Naive thymus-derived CD4-positive, alpha-beta T cell (primary cell): ENCODE measurements around the gene DTD1. TPM values are rescaled to one million over a fixed set of nuclear protein-coding genes. Genes with fewer than 3 reads are reported as not detected.

Source experiments
- ATAC-seq: fragments of 150-1000 bp; cut with Tn5 transposase; 2 replicates; pipeline ENCODE4 v1.10.0; 2021; ENCODE audit warnings: mild to moderate bottlenecking, moderate library complexity
- CTCF ChIA-PET: fragments of 350-600 bp; sonication (Branson Sonifier 250); formaldehyde crosslinking; loops from one replicate; lab custom pipeline; 2021; ENCODE audit warnings: antibody characterized with exemption; lab: Charles Lee
- POLR2A ChIA-PET: fragments of 350-600 bp; sonication (Branson Sonifier 250); formaldehyde crosslinking; loops from one replicate; lab custom pipeline; 2021; ENCODE audit warnings: antibody characterized with exemption, inconsistent platforms; lab: Charles Lee
- DNase-seq, 9 donors: peaks; one replicate each; pipeline versions ENCODE4 v3.0.0 to v3.0.0-alpha.2; 2020 to 2022; ENCODE audit warnings: mixed read lengths in 1 of 9
- H3K27ac ChIP-seq: one replicate; pipeline ENCODE4 v1.7.0; 2013; ENCODE audit warnings: mild to moderate bottlenecking, low read depth, low read length, moderate library complexity
- H3K27me3 ChIP-seq, 2 donors: one replicate each; pipeline ENCODE4 v1.7.0; 2013; ENCODE audit warnings: low read length in 2 of 2, mild to moderate bottlenecking in 2 of 2, moderate library complexity in 2 of 2; ENCODE audit not compliant: control insufficient read depth in 2 of 2, insufficient read depth in 2 of 2
- H3K36me3 ChIP-seq, 3 experiments: 1 replicate in 2 of 3; 2 replicates in 1 of 3; pipeline ENCODE4 v1.7.0; 2013; ENCODE audit warnings: low read length in 3 of 3, mild to moderate bottlenecking in 3 of 3, moderate library complexity in 1 of 3; ENCODE audit not compliant: insufficient read depth in 3 of 3, control insufficient read depth in 2 of 3
- H3K4me1 ChIP-seq, 2 donors: one replicate each; pipeline ENCODE4 v1.7.0; 2013; ENCODE audit warnings: low read length in 2 of 2, mild to moderate bottlenecking in 2 of 2, moderate library complexity in 1 of 2; ENCODE audit not compliant: control insufficient read depth in 2 of 2, insufficient read depth in 2 of 2
- H3K4me3 ChIP-seq: 2 replicates; pipeline ENCODE4 v1.7.0; 2013; ENCODE audit warnings: mild to moderate bottlenecking, low read length
- H3K9me3 ChIP-seq, 3 experiments: 1 replicate in 2 of 3; 2 replicates in 1 of 3; pipeline ENCODE4 v1.7.0; 2013; ENCODE audit warnings: low read length in 3 of 3; ENCODE audit not compliant: control insufficient read depth in 2 of 3
- H3K27ac Mint-ChIP-seq, 9 donors: one replicate each; pipeline ENCODE4 v1.8.0; 2020 to 2022; ENCODE audit warnings: mixed read lengths in 9 of 9, mild to moderate bottlenecking in 8 of 9, moderate library complexity in 5 of 9, inconsistent platforms in 2 of 9
- H3K27me3 Mint-ChIP-seq, 5 donors: one replicate each; pipeline ENCODE4 v1.8.0; 2021 to 2022; ENCODE audit warnings: mixed read lengths in 5 of 5, mild to moderate bottlenecking in 1 of 5
- H3K36me3 Mint-ChIP-seq, 5 donors: one replicate each; pipeline ENCODE4 v1.8.0; 2020 to 2022; ENCODE audit warnings: mixed read lengths in 5 of 5, mild to moderate bottlenecking in 3 of 5, inconsistent platforms in 1 of 5
- H3K4me1 Mint-ChIP-seq, 7 donors: one replicate each; pipeline ENCODE4 v1.8.0; 2020 to 2022; ENCODE audit warnings: mixed read lengths in 7 of 7, mild to moderate bottlenecking in 3 of 7, inconsistent platforms in 1 of 7
- H3K4me3 Mint-ChIP-seq, 10 donors: one replicate each; pipeline ENCODE4 v1.8.0; 2020 to 2022; ENCODE audit warnings: mild to moderate bottlenecking in 10 of 10, mixed read lengths in 10 of 10, moderate library complexity in 6 of 10, inconsistent platforms in 2 of 10
- H3K9me3 Mint-ChIP-seq, 11 donors: one replicate each; pipeline ENCODE4 v1.8.0; 2020 to 2022; ENCODE audit warnings: mixed read lengths in 11 of 11, mild to moderate bottlenecking in 4 of 11, inconsistent platforms in 1 of 11, moderate library complexity in 1 of 11
- intact Hi-C, 2 donors: fragments of 100-400 bp; cut with micrococcal nuclease; formaldehyde crosslinking; loops; one replicate each; pipeline ENCODE4 v1.15.1; 2023
- polyA plus RNA-seq, 2 donors: library from polyadenylated mRNA; unstranded; fragments of 300-500 nt; fragmentation: Illumina TruSeq; gene quantifications; one replicate each; pipeline ENCODE4 v1.2.3, GENCODE V29; 2021
- total RNA-seq, 6 experiments: library from RNA in 5 of 6; stranded (reverse) in 5 of 6; gene quantifications; 1 replicate in 5 of 6; 2 replicates in 1 of 6; pipeline ENCODE4 v1.2.3 and lab custom pipeline; 2021 to 2026

Gene DTD1
- total and polyA plus RNA-seq, 7 experiments from 2014 or later = 12.7 to 42.5 (median 16.6) TPM

- H3K36me3 Mint-ChIP-seq = peaks cover 0 to 10% (median under 1%) of the 10 kb centered on the region in 5 donors
- no peak overlapping the region for H3K27ac Mint-ChIP-seq
- H3K4me1 ChIP-seq = no peaks in the 10 kb centered on the region
- DNase-seq (no peak), ATAC-seq (no peak)
- H3K4me3 Mint-ChIP-seq = no peak overlapping the region
- no peaks in the 10 kb centered on the region for H3K9me3 Mint-ChIP-seq
- intact Hi-C loops = no loop called here
- ChIA-PET POLR2A (interaction anchor here (0.6 kb wide), 1 partner anchor 1101 kb away, joined by 4 read pairs; no protein-coding TSS in a partner anchor), CTCF (no interaction called here)
- no peaks in the 10 kb centered on the region for H3K27me3 ChIP-seq
- peaks cover 0 to 14% (median 4%) of the 10 kb centered on the region in 7 donors for H3K4me1 Mint-ChIP-seq
- no peak overlapping the region for H3K4me3 ChIP-seq
- no peaks in the 10 kb centered on the region for H3K36me3 ChIP-seq
- H3K9me3 ChIP-seq = no peaks in the 10 kb centered on the region
- no peaks in the 10 kb centered on the region for H3K27me3 Mint-ChIP-seq
- H3K27ac ChIP-seq = no peak overlapping the region
These were observed 88.5 kb downstream of the DTD1 start for GRCh38 chr20:18676396-18676795.

GRCh38 chr20:18677126-18677525 is 89.3 kb downstream of the DTD1 start:
- DNase-seq (no peak), ATAC-seq (no peak)
- intact Hi-C loops = no loop called here
- peaks cover 0 to 11% (median 0%) of the 10 kb centered on the region in 5 donors for H3K36me3 Mint-ChIP-seq
- POLR2A ChIA-PET = interaction anchor here (0.6 kb wide), 1 partner anchor 1102 kb away, joined by 4 read pairs; no protein-coding TSS in a partner anchor
- CTCF ChIA-PET = no interaction called here
- Histone ChIP-seq H3K27me3 (no peaks in the 10 kb centered on the region), H3K4me3 (no peak overlapping the region), H3K9me3 (no peaks in the 10 kb centered on the region), H3K4me1 (no peaks in the 10 kb centered on the region), H3K27ac (no peak overlapping the region), H3K36me3 (no peaks in the 10 kb centered on the region)
- peaks cover 0 to 14% (median 7%) of the 10 kb centered on the region in 7 donors for H3K4me1 Mint-ChIP-seq
- H3K27ac Mint-ChIP-seq = no peak overlapping the region
- no peak overlapping the region for H3K4me3 Mint-ChIP-seq
- H3K9me3 Mint-ChIP-seq = no peaks in the 10 kb centered on the region
- no peaks in the 10 kb centered on the region for H3K27me3 Mint-ChIP-seq

GRCh38 chr20:18678549-18679419 is 90.9 kb downstream of the DTD1 start:
- ChIA-PET CTCF (no interaction called here), POLR2A (no interaction called here)
- H3K36me3 Mint-ChIP-seq = peaks cover 0 to 15% (median 0%) of the 10 kb centered on the region in 5 donors
- intact Hi-C loops = no loop called here
- Histone ChIP-seq H3K4me3 (no peak overlapping the region), H3K9me3 (no peaks in the 10 kb centered on the region), H3K4me1 (no peaks in the 10 kb centered on the region), H3K27me3 (no peaks in the 10 kb centered on the region), H3K36me3 (no peaks in the 10 kb centered on the region), H3K27ac (no peak overlapping the region)
- H3K27me3 Mint-ChIP-seq = no peaks in the 10 kb centered on the region
- DNase-seq (no peak), ATAC-seq (peak; percentile 69)
- no peak overlapping the region for H3K4me3 Mint-ChIP-seq
- no peaks in the 10 kb centered on the region for H3K9me3 Mint-ChIP-seq
- no peak overlapping the region for H3K27ac Mint-ChIP-seq
- H3K4me1 Mint-ChIP-seq = peaks cover 0 to 14% (median 7%) of the 10 kb centered on the region in 7 donors

- no peak overlapping the region for H3K4me3 ChIP-seq
- ChIA-PET CTCF (no interaction called here), POLR2A (no interaction called here)
- Mint-ChIP-seq H3K27ac (no peak overlapping the region), H3K4me1 (peaks cover 0 to 13% (median 6%) of the 10 kb centered on the region in 7 donors), H3K27me3 (no peaks in the 10 kb centered on the region), H3K4me3 (no peak overlapping the region), H3K36me3 (peaks cover 0 to 28% (median 0%) of the 10 kb centered on the region in 5 donors), H3K9me3 (no peaks in the 10 kb centered on the region)
- no peak for DNase-seq
- no peaks in the 10 kb centered on the region for H3K36me3 ChIP-seq
- no peak overlapping the region for H3K27ac ChIP-seq
- H3K4me1 ChIP-seq = no peaks in the 10 kb centered on the region
- intact Hi-C loops = no loop called here
- no peaks in the 10 kb centered on the region for H3K27me3 ChIP-seq
- H3K9me3 ChIP-seq = no peaks in the 10 kb centered on the region
- no peak for ATAC-seq
These were observed 96.0 kb downstream of the DTD1 start for GRCh38 chr20:18683839-18684238.

GRCh38 chr20:18684775-18685174 is 96.9 kb downstream of the DTD1 start:
- Histone ChIP-seq H3K9me3 (no peaks in the 10 kb centered on the region), H3K4me1 (no peaks in the 10 kb centered on the region), H3K27ac (no peak overlapping the region), H3K27me3 (no peaks in the 10 kb centered on the region), H3K36me3 (no peaks in the 10 kb centered on the region), H3K4me3 (no peak overlapping the region)
- ATAC-seq (no peak), DNase-seq (no peak)
- Mint-ChIP-seq H3K27me3 (no peaks in the 10 kb centered on the region), H3K36me3 (peaks cover 0 to 28% (median 0%) of the 10 kb centered on the region in 5 donors), H3K27ac (no peak overlapping the region), H3K9me3 (no peaks in the 10 kb centered on the region), H3K4me1 (peaks cover 0 to 12% (median 4%) of the 10 kb centered on the region in 7 donors), H3K4me3 (no peak overlapping the region)
- POLR2A ChIA-PET = no interaction called here
- intact Hi-C loops = no loop called here
- CTCF ChIA-PET = no interaction called here

GRCh38 chr20:18685406-18685805 is 97.6 kb downstream of the DTD1 start:
- H3K4me1 ChIP-seq = no peaks in the 10 kb centered on the region
- no peak for DNase-seq
- Mint-ChIP-seq H3K4me1 (peaks cover 0 to 12% (median 4%) of the 10 kb centered on the region in 7 donors), H3K36me3 (peaks cover 0 to 28% (median 0%) of the 10 kb centered on the region in 5 donors), H3K9me3 (no peaks in the 10 kb centered on the region), H3K27me3 (no peaks in the 10 kb centered on the region), H3K4me3 (no peak overlapping the region), H3K27ac (no peak overlapping the region)
- ATAC-seq = no peak
- POLR2A ChIA-PET = no interaction called here
- no peak overlapping the region for H3K4me3 ChIP-seq
- no peaks in the 10 kb centered on the region for H3K9me3 ChIP-seq
- intact Hi-C loops = no loop called here
- H3K36me3 ChIP-seq = no peaks in the 10 kb centered on the region
- no peak overlapping the region for H3K27ac ChIP-seq
- CTCF ChIA-PET = no interaction called here
- H3K27me3 ChIP-seq = no peaks in the 10 kb centered on the region
